Ishikawa (cell line): ENCODE measurements around the gene DUSP22.

Experiments
- CEBPB ChIP-seq: IDR thresholded peaks from 2 replicates; pipeline ENCODE4 v1.6.1; 2012
- CREB1 ChIP-seq: IDR thresholded peaks from 2 replicates; pipeline ENCODE4 v1.6.1; 2012; ENCODE audit warnings: low read depth
- EGR1 ChIP-seq: IDR thresholded peaks from 2 replicates; pipeline ENCODE4 v1.6.1; 2012
- EP300 ChIP-seq: IDR thresholded peaks from 2 replicates; pipeline ENCODE4 v1.6.1; 2012; ENCODE audit warnings: borderline replicate concordance
- FOXM1 ChIP-seq: IDR thresholded peaks from 2 replicates; pipeline ENCODE4 v1.6.1; 2012; ENCODE audit warnings: low read depth, borderline replicate concordance
- NFIC ChIP-seq: IDR thresholded peaks from 2 replicates; pipeline ENCODE4 v1.6.1; 2012
- RAD21 ChIP-seq: IDR thresholded peaks from 2 replicates; pipeline ENCODE4 v1.6.1; 2012; ENCODE audit warnings: low read depth
- TAF1 ChIP-seq: IDR thresholded peaks from 2 replicates; pipeline ENCODE4 v1.6.1; 2012; ENCODE audit warnings: low read depth, mild to moderate bottlenecking
- TCF12 ChIP-seq: IDR thresholded peaks from 2 replicates; pipeline ENCODE4 v1.6.1; 2012; ENCODE audit warnings: low read depth
- TEAD4 ChIP-seq: IDR thresholded peaks from 2 replicates; pipeline ENCODE4 v1.6.1; 2012
- YY1 ChIP-seq: IDR thresholded peaks from 2 replicates; pipeline ENCODE4 v1.6.1; 2012; ENCODE audit warnings: low read depth
- ZBTB7A ChIP-seq: IDR thresholded peaks from 2 replicates; pipeline ENCODE4 v1.6.1; 2012; ENCODE audit warnings: low read depth
- TF ChIP-seq, protein P1 (sequence below): IDR thresholded peaks from 2 replicates; pipeline ENCODE4 v1.6.1; 2012; ENCODE audit warnings: low read depth, mild to moderate bottlenecking
- TF ChIP-seq, protein P2 (sequence below): IDR thresholded peaks from 2 replicates; pipeline ENCODE4 v1.6.1; 2012
- TF ChIP-seq, protein P3 (sequence below): IDR thresholded peaks from 2 replicates; pipeline ENCODE4 v1.6.1; 2012

DUSP22 gene

DNA sequence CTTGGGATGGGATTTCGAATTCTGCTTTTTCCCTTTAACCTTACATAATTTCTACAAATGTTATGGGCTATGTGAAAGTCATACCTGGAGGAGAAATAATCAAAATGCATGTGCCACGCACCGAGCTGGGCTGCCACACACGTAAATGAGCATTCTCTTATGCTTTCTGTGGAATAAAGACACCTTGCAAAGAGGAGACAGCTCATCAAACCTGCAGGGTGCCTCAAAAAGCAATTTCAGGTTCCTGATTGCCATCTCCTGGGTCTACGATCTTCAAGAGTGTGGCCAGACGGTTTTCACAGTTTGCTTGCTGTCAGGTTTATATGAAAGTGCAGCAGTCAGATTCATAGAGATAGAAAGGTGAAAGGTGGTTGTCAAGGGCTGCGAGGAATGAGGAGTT is 36.6 kb downstream of the DUSP22 start:
- TF ChIP-seq, protein P1, sequence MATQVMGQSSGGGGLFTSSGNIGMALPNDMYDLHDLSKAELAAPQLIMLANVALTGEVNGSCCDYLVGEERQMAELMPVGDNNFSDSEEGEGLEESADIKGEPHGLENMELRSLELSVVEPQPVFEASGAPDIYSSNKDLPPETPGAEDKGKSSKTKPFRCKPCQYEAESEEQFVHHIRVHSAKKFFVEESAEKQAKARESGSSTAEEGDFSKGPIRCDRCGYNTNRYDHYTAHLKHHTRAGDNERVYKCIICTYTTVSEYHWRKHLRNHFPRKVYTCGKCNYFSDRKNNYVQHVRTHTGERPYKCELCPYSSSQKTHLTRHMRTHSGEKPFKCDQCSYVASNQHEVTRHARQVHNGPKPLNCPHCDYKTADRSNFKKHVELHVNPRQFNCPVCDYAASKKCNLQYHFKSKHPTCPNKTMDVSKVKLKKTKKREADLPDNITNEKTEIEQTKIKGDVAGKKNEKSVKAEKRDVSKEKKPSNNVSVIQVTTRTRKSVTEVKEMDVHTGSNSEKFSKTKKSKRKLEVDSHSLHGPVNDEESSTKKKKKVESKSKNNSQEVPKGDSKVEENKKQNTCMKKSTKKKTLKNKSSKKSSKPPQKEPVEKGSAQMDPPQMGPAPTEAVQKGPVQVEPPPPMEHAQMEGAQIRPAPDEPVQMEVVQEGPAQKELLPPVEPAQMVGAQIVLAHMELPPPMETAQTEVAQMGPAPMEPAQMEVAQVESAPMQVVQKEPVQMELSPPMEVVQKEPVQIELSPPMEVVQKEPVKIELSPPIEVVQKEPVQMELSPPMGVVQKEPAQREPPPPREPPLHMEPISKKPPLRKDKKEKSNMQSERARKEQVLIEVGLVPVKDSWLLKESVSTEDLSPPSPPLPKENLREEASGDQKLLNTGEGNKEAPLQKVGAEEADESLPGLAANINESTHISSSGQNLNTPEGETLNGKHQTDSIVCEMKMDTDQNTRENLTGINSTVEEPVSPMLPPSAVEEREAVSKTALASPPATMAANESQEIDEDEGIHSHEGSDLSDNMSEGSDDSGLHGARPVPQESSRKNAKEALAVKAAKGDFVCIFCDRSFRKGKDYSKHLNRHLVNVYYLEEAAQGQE: no peak
- TF ChIP-seq EP300 (no peak), TEAD4 (no peak), ZBTB7A (no peak), CEBPB (no peak), CREB1 (no peak), EGR1 (no peak), YY1 (no peak), TCF12 (no peak), FOXM1 (no peak), TAF1 (no peak), NFIC (no peak), RAD21 (no peak)
- TF ChIP-seq, protein P2, sequence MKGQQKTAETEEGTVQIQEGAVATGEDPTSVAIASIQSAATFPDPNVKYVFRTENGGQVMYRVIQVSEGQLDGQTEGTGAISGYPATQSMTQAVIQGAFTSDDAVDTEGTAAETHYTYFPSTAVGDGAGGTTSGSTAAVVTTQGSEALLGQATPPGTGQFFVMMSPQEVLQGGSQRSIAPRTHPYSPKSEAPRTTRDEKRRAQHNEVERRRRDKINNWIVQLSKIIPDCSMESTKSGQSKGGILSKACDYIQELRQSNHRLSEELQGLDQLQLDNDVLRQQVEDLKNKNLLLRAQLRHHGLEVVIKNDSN: no peak
- TF ChIP-seq, protein P3, sequence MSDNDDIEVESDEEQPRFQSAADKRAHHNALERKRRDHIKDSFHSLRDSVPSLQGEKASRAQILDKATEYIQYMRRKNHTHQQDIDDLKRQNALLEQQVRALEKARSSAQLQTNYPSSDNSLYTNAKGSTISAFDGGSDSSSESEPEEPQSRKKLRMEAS: no peak

DNA sequence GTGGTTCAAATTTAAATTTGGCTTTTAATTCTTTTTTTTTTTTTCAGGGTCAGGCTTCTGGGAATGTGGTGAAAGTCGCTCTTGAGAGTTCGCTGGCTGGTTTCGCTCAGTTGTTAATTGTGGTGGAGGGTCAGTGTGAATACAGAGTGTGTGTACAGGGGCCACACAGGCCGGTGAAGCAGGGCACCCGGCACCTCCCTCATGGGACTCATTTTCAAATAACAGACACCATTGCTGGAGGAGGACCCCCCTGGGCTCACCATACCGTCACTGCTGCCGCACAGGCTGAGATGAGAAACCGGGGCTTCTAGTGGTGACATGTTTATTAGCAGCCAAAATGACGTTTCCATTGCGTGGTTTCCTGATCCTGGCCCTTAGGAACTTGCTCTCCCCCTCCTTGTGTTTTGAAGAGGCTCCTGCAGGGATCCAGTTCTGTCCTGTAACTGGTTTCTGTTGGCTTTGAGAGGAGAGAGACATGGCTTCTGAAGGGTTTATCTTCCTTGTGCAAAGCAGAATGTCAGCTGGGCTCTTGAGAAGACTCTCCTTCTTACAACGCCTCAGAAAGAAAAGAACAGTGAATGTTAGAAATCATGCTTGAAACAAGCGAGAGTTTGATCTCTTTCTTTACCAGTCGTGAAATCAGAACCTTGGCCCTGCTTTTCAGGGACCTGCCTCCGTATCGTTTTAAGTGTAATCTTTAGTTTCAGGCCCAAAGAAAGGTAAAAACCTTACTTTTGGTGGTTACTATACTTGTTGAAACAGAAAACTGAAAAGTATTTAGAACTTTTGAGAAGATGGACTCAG is 37.8 kb downstream of the DUSP22 start:
- TF ChIP-seq EP300: no peak

DNA sequence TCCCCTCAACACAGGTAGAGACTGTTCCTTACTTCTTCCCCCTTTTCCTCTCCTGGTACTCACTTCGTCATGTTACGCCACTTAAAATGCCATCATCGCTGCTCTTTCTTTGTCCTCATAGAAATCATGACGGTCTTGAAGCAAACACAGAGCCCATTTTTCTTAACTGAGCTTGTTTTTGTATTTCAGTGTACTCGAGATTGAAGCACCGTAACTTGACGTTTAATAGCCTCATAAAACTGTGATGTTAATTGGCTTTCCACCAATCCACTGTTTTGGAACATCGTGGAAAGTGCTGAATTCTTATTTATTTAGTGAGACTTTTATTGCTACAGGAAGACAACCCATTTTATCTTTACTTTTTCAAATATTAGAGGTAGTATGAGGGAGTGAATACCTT is 38.7 kb downstream of the DUSP22 start:
- TF ChIP-seq YY1 (no peak), NFIC (no peak), CREB1 (no peak), EP300 (no peak)

DNA sequence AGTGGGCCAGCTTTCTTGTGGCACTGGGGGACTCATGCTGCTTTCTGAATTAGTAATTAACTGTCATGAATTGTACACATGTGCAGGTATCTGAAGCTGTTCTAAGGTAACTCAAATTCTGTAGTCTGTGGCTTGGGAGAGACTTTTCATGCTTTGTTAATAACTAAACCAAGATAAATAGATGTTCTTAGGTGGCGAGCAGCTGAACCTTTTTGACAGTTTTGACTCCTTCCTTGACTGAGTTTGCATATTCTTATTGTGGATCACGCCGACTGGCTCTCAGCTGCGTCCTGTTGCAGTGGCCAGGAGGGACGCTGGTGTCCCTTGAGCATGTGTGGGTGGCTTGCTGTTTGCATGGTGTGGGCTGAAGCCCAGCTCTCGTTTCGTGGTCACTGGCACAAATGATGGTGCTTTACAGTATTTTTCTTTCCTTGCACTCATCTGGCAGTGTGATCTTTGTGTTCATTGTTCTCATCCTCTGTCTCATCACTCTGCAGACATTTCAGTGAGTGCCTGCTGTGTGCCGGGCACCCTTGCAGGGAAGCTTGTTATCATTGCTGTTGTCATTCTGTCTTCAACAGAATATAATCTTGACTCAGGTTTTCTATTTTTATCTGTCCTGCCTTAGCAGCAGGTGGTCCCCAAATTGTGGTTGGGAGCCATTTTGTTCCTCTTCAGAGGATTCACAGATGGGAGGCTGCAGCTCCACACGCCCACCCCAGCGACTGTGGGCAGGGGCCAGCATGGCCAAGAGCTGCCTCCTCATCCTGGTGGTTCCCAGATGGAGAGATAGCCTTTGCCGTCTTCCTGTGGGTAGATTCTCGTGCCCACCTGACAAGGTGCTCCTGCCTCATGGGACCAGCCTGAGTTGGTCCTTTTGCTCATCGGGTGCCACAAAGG is 39.6 kb downstream of the DUSP22 start:
- TF ChIP-seq YY1 (no peak), TAF1 (no peak), ZBTB7A (no peak), EP300 (no peak), EGR1 (no peak), TEAD4 (no peak), CEBPB (no peak), TCF12 (no peak), RAD21 (no peak), CREB1 (no peak), NFIC (no peak)
- TF ChIP-seq, protein P1: no peak
- TF ChIP-seq, protein P3: no peak

DNA sequence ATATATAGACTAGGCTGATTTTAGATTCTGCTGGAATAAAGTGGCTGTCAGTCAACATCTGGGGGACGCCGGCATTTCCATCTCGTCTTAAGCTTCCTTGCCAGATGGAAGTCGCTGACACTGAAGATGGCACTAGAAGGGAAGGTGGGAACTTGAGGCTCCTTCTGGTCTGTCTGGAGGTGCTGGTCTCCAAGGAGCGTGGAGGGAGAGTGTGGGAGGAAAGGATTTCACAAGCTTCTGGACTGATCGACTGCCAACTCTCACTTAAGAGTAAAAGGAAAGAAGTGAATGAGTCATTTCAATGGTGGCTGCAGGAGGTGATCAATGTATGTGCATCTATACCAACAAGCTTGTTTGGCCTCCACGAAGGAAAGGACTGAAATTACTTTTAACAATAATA is 40.4 kb downstream of the DUSP22 start:
- TF ChIP-seq CREB1: no peak
- no peak for TF ChIP-seq EP300
- TF ChIP-seq TEAD4: no peak
- TF ChIP-seq, protein P1: no peak
